Panc1 (cell line): ENCODE measurements around the gene ACER2. TPM values are rescaled to one million over a fixed set of nuclear protein-coding genes. Genes with fewer than 3 reads are reported as not detected.

Experiments
- ATAC-seq: fragments of 200-7000 bp; cut with Tn5 transposase; 2 replicates; pipeline ENCODE4 v1.9.1; 2020; ENCODE audit warnings: mild to moderate bottlenecking, moderate library complexity
- BruUV-seq: library from RNA; stranded (reverse); fragments of 400-500 nt; replicated peaks from 2 replicates; lab custom pipeline; 2021; lab: Mats Ljungman, UMichigan
- CTCF ChIA-PET: fragments of 300-600 bp; sonication (Branson Sonifier 250); formaldehyde crosslinking; loops from one replicate; lab custom pipeline; 2022; ENCODE audit warnings: antibody characterized with exemption; lab: Charles Lee
- POLR2A ChIA-PET: fragments of 300-600 bp; sonication (Branson Sonifier 250); formaldehyde crosslinking; loops from one replicate; lab custom pipeline; 2022; ENCODE audit warnings: antibody characterized with exemption; lab: Charles Lee
- DNase-seq: peaks from one replicate; pipeline ENCODE4 v3.0.0-alpha.2; 2010; ENCODE audit warnings: low read depth, low spot score
- H3K27ac ChIP-seq: 2 replicates; pipeline ENCODE4 v1.5.1; 2011; ENCODE audit warnings: mild to moderate bottlenecking, low read length, inconsistent platforms
- H3K27me3 ChIP-seq: fragments of 200-500 bp; sonication (Bioruptor generic); 2 replicates; pipeline ENCODE4 v1.6.0; 2014; ENCODE audit warnings: low read length, inconsistent platforms; ENCODE audit not compliant: control insufficient read depth, insufficient read depth
- H3K36me3 ChIP-seq: fragments of 200-500 bp; sonication (Bioruptor generic); 2 replicates; pipeline ENCODE4 v1.5.1; 2014; ENCODE audit warnings: inconsistent platforms, mild to moderate bottlenecking, low read length, moderate library complexity; ENCODE audit not compliant: control insufficient read depth, insufficient read depth
- H3K4me1 ChIP-seq: 2 replicates; pipeline ENCODE4 v1.5.1; 2011; ENCODE audit warnings: inconsistent platforms, mild to moderate bottlenecking, low read length, moderate library complexity; ENCODE audit not compliant: control insufficient read depth, insufficient read depth
- H3K4me3 ChIP-seq, 2 experiments: 2 replicates each; pipeline ENCODE4 v1.5.1; 2011 to 2012; ENCODE audit warnings: low read depth in 2 of 2, low read length in 2 of 2, mild to moderate bottlenecking in 2 of 2, inconsistent platforms in 1 of 2, moderate library complexity in 1 of 2
- H3K9me3 ChIP-seq: fragments of 200-500 bp; sonication (Bioruptor generic); 2 replicates; pipeline ENCODE4 v1.5.1; 2014; ENCODE audit warnings: low read depth, mild to moderate bottlenecking, inconsistent platforms, low read length, moderate library complexity; ENCODE audit not compliant: control insufficient read depth, insufficient read depth
- POLR2AphosphoS5 ChIP-seq: IDR thresholded peaks from 2 replicates; pipeline ENCODE4 v1.6.1; 2012; ENCODE audit warnings: mild to moderate bottlenecking, low read depth, low read length, moderate library complexity
- SIN3A ChIP-seq: IDR thresholded peaks from 2 replicates; pipeline ENCODE4 v1.6.1; 2012; ENCODE audit warnings: low read depth, mild to moderate bottlenecking, low read length, moderate library complexity, borderline replicate concordance; ENCODE audit not compliant: insufficient read depth
- TCF7L2 ChIP-seq: IDR thresholded peaks from 2 replicates; pipeline ENCODE4 v1.6.1; 2011; ENCODE audit warnings: mild to moderate bottlenecking, low read depth, low read length, inconsistent platforms
- in situ Hi-C: cut with HindIII; loops from 2 replicates; pipeline ENCODE4 v1.10.0; 2016; ENCODE audit warnings: low sequenced_read_pairs, low pct_unique_long_range_greater_than_20kb
- intact Hi-C: fragments of 100-400 bp; cut with micrococcal nuclease; formaldehyde crosslinking; loops from one replicate; pipeline ENCODE4 v1.10.0; 2022; ENCODE audit not compliant: unreplicated experiment
- total RNA-seq: library from RNA; stranded (reverse); gene quantifications from one replicate; pipeline ENCODE4 v1.2.1, GENCODE V29; 2021; ENCODE audit not compliant: unreplicated experiment
- TF ChIP-seq, protein P1 (sequence below), 2 experiments: IDR thresholded peaks; 2 replicates each; pipeline ENCODE4 v1.6.1; 2011 to 2012; ENCODE audit warnings: low read depth in 2 of 2, control low read depth in 1 of 2, low read length in 1 of 2, mild to moderate bottlenecking in 1 of 2, moderate library complexity in 1 of 2; ENCODE audit not compliant: insufficient read depth in 1 of 2
- TF ChIP-seq, protein P2 (sequence below): fragments of 450-650 bp; IDR thresholded peaks from 2 replicates; pipeline ENCODE4 v1.5.1; 2017; ENCODE audit warnings: mild to moderate bottlenecking

ACER2 gene
- total RNA-seq, 1 experiment from 2014 or later = 1.3 TPM

DNA sequence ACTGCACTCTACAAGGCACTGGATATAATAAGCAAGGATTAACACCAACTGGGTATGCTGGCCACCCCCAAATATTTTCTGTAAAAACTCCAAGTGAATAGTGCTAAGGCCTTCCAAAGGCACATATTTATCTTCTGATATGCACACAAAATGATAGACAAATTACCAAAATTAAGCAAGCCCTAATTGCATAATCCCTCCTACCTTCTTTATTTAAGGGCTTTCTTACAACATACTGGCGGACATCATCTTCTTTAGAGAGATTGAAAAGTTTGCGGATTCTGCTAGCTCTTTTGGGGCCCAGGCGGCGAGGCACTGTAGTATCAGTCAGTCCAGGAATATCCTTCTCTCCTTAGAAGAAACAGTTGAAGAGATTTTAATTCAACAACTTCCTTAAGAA lies 30.6 kb upstream of the ACER2 start:
- Histone ChIP-seq H3K27me3 (no peaks in the 10 kb centered on the region), H3K4me1 (no peaks in the 10 kb centered on the region; the same call in 1 of the 2 replicates), H3K9me3 (no peaks in the 10 kb centered on the region), H3K27ac (no peak overlapping the region), H3K36me3 (peaks cover 13% of the 10 kb centered on the region), H3K4me3 (peak overlapping the region; percentile 69 to 73)
- BruUV-seq = no TSS peak
- ATAC-seq (no peak), DNase-seq (no peak)
- intact Hi-C loops = no loop called here
- TF ChIP-seq, protein P1, sequence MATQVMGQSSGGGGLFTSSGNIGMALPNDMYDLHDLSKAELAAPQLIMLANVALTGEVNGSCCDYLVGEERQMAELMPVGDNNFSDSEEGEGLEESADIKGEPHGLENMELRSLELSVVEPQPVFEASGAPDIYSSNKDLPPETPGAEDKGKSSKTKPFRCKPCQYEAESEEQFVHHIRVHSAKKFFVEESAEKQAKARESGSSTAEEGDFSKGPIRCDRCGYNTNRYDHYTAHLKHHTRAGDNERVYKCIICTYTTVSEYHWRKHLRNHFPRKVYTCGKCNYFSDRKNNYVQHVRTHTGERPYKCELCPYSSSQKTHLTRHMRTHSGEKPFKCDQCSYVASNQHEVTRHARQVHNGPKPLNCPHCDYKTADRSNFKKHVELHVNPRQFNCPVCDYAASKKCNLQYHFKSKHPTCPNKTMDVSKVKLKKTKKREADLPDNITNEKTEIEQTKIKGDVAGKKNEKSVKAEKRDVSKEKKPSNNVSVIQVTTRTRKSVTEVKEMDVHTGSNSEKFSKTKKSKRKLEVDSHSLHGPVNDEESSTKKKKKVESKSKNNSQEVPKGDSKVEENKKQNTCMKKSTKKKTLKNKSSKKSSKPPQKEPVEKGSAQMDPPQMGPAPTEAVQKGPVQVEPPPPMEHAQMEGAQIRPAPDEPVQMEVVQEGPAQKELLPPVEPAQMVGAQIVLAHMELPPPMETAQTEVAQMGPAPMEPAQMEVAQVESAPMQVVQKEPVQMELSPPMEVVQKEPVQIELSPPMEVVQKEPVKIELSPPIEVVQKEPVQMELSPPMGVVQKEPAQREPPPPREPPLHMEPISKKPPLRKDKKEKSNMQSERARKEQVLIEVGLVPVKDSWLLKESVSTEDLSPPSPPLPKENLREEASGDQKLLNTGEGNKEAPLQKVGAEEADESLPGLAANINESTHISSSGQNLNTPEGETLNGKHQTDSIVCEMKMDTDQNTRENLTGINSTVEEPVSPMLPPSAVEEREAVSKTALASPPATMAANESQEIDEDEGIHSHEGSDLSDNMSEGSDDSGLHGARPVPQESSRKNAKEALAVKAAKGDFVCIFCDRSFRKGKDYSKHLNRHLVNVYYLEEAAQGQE (IDR thresholded peaks at IDR 0.05; ENCODE audit: insufficient read depth in 1 of 2, low read depth in 2 of 2, low read length in 1 of 2) = no peak
- TF ChIP-seq TCF7L2 = no peak
- TF ChIP-seq, protein P2, sequence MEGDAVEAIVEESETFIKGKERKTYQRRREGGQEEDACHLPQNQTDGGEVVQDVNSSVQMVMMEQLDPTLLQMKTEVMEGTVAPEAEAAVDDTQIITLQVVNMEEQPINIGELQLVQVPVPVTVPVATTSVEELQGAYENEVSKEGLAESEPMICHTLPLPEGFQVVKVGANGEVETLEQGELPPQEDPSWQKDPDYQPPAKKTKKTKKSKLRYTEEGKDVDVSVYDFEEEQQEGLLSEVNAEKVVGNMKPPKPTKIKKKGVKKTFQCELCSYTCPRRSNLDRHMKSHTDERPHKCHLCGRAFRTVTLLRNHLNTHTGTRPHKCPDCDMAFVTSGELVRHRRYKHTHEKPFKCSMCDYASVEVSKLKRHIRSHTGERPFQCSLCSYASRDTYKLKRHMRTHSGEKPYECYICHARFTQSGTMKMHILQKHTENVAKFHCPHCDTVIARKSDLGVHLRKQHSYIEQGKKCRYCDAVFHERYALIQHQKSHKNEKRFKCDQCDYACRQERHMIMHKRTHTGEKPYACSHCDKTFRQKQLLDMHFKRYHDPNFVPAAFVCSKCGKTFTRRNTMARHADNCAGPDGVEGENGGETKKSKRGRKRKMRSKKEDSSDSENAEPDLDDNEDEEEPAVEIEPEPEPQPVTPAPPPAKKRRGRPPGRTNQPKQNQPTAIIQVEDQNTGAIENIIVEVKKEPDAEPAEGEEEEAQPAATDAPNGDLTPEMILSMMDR = no peak
- TF ChIP-seq SIN3A = no peak
- no peak for TF ChIP-seq POLR2AphosphoS5
- ChIA-PET POLR2A (no interaction called here), CTCF (no interaction called here)
- in situ Hi-C loops = no loop called here

DNA sequence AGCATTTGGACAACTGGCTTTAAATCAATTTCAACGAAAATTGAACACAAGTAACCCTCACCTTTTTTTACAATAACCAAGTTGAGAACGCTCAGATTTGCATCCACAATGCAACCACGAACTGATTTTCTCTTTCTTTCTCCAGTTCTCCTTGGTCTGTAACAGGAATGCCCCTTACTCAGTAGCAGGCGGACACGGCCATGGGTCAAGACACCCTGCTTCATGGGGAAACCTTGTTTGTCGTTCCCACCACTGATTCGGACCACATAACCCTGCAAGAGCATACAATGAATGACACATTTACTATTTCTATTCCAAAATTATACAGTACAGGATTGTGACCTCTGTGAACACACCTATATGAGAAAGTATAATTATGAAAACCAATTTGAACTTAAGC lies 30.2 kb upstream of the ACER2 start:
- no peaks in the 10 kb centered on the region for H3K9me3 ChIP-seq
- DNase-seq = no peak
- no peak for ATAC-seq
- peak overlapping the region; percentile 86 for H3K27ac ChIP-seq
- no peaks in the 10 kb centered on the region; the same call in 1 of the 2 replicates for H3K4me1 ChIP-seq
- H3K4me3 ChIP-seq = peak overlapping the region; percentile 69 to 73
- no TSS peak for BruUV-seq
- POLR2A ChIA-PET = no interaction called here
- H3K27me3 ChIP-seq = no peaks in the 10 kb centered on the region
- in situ Hi-C loops = no loop called here
- H3K36me3 ChIP-seq = peaks cover 13% of the 10 kb centered on the region
- CTCF ChIA-PET = no interaction called here
- TF ChIP-seq SIN3A (no peak), POLR2AphosphoS5 (no peak), TCF7L2 (no peak)
- TF ChIP-seq, protein P1 (IDR thresholded peaks at IDR 0.05; ENCODE audit: insufficient read depth in 1 of 2, low read depth in 2 of 2, low read length in 1 of 2) = no peak
- TF ChIP-seq, protein P2 = no peak
- intact Hi-C loops = no loop called here
